Measurements from ENCODE around the gene CCL2.

CCL2 gene

GRCh38 chr17:34302636-34303035 lies 47.6 kb downstream of the CCL2 start:
- no peaks in the 10 kb centered on the region for H3K79me2 ChIP-seq (ENCODE audit: insufficient read depth, low read length)
- TF ChIP-seq CTCF (conservative IDR thresholded peaks at IDR 0.05; ENCODE audit: low read length), result no peak
- no peak for TF ChIP-seq EZH2phosphoT487 (IDR thresholded peaks at IDR 0.05; ENCODE audit: borderline replicate concordance)
- H3K4me2 ChIP-seq (ENCODE audit: low read depth, low read length, poor library complexity, severe bottlenecking), result no peak overlapping the region
- H3K27me3 ChIP-seq (ENCODE audit: insufficient read depth, low read length, poor library complexity, severe bottlenecking), result no peaks in the 10 kb centered on the region
- no peaks in the 10 kb centered on the region for H4K20me1 ChIP-seq (ENCODE audit: insufficient read depth, low read length, poor library complexity, severe bottlenecking)
- H3K9me2 ChIP-seq (replicated peaks; ENCODE audit: low read depth, low read length), result no peaks in the 10 kb centered on the region
- no peaks in the 10 kb centered on the region for H3K4me1 ChIP-seq (ENCODE audit: insufficient read depth, low read length, poor library complexity, severe bottlenecking)
- H3K36me3 ChIP-seq (ENCODE audit: insufficient read depth, low read length), result no peaks in the 10 kb centered on the region
- no peak overlapping the region for H3K4me3 ChIP-seq (ENCODE audit: low read length, poor library complexity, severe bottlenecking)
- no peaks in the 10 kb centered on the region for H3K9me3 ChIP-seq (ENCODE audit: insufficient read depth, low read depth, low read length)
- no peak overlapping the region for H3K9ac ChIP-seq (ENCODE audit: low read depth, low read length, poor library complexity, severe bottlenecking)
- H2AFZ ChIP-seq (ENCODE audit: low read length), result no peak overlapping the region
- no peaks in the 10 kb centered on the region for H3F3A ChIP-seq (ENCODE audit: low read depth)

GRCh38 chr17:34303606-34304005 lies 48.5 kb downstream of the CCL2 start:
- Histone ChIP-seq H2AFZ (ENCODE audit: low read length) (no peak overlapping the region), H3K9ac (ENCODE audit: low read depth, low read length, poor library complexity, severe bottlenecking) (no peak overlapping the region), H3K4me2 (ENCODE audit: low read depth, low read length, poor library complexity, severe bottlenecking) (no peak overlapping the region), H3K27me3 (ENCODE audit: insufficient read depth, low read length, poor library complexity, severe bottlenecking) (no peaks in the 10 kb centered on the region), H3K4me1 (ENCODE audit: insufficient read depth, low read length, poor library complexity, severe bottlenecking) (no peaks in the 10 kb centered on the region), H3K79me2 (ENCODE audit: insufficient read depth, low read length) (no peaks in the 10 kb centered on the region), H3K9me3 (ENCODE audit: insufficient read depth, low read depth, low read length) (no peaks in the 10 kb centered on the region), H3K9me2 (replicated peaks; ENCODE audit: low read depth, low read length) (no peaks in the 10 kb centered on the region), H4K20me1 (ENCODE audit: insufficient read depth, low read length, poor library complexity, severe bottlenecking) (no peaks in the 10 kb centered on the region), H3K36me3 (ENCODE audit: insufficient read depth, low read length) (no peaks in the 10 kb centered on the region), H3F3A (ENCODE audit: low read depth) (no peaks in the 10 kb centered on the region), H3K4me3 (ENCODE audit: low read length, poor library complexity, severe bottlenecking) (no peak overlapping the region)
- no peak for TF ChIP-seq EZH2phosphoT487 (IDR thresholded peaks at IDR 0.05; ENCODE audit: borderline replicate concordance)
- TF ChIP-seq CTCF (conservative IDR thresholded peaks at IDR 0.05; ENCODE audit: low read length), result no peak

GRCh38 chr17:34305061-34305460 lies 50.0 kb downstream of the CCL2 start:
- H3K9ac ChIP-seq (ENCODE audit: low read depth, low read length, poor library complexity, severe bottlenecking), result no peak overlapping the region
- H3K36me3 ChIP-seq (ENCODE audit: insufficient read depth, low read length), result no peaks in the 10 kb centered on the region
- H3K9me3 ChIP-seq (ENCODE audit: insufficient read depth, low read depth, low read length), result no peaks in the 10 kb centered on the region
- H3K27me3 ChIP-seq (ENCODE audit: insufficient read depth, low read length, poor library complexity, severe bottlenecking), result no peaks in the 10 kb centered on the region
- H2AFZ ChIP-seq (ENCODE audit: low read length), result no peak overlapping the region
- TF ChIP-seq EZH2phosphoT487 (IDR thresholded peaks at IDR 0.05; ENCODE audit: borderline replicate concordance), result no peak
- no peak for TF ChIP-seq CTCF (conservative IDR thresholded peaks at IDR 0.05; ENCODE audit: low read length)
- no peaks in the 10 kb centered on the region for H3K4me1 ChIP-seq (ENCODE audit: insufficient read depth, low read length, poor library complexity, severe bottlenecking)
- H3K79me2 ChIP-seq (ENCODE audit: insufficient read depth, low read length), result no peaks in the 10 kb centered on the region
- H4K20me1 ChIP-seq (ENCODE audit: insufficient read depth, low read length, poor library complexity, severe bottlenecking), result no peaks in the 10 kb centered on the region
- H3F3A ChIP-seq (ENCODE audit: low read depth), result no peaks in the 10 kb centered on the region
- H3K4me2 ChIP-seq (ENCODE audit: low read depth, low read length, poor library complexity, severe bottlenecking), result no peak overlapping the region
- H3K4me3 ChIP-seq (ENCODE audit: low read length, poor library complexity, severe bottlenecking), result no peak overlapping the region
- H3K9me2 ChIP-seq (replicated peaks; ENCODE audit: low read depth, low read length), result no peaks in the 10 kb centered on the region
